Upper lobe of left lung (tissue), 6 donors: ENCODE measurements around the gene CNTNAP2. TPM values are rescaled to one million over a fixed set of nuclear protein-coding genes. Genes with fewer than 3 reads are reported as not detected.

Source experiments
- ATAC-seq, 2 donors: fragments of 200-7000 bp; cut with Tn5 transposase; one replicate each; pipeline ENCODE4 v1.9.1; 2022; ENCODE audit warnings: mild to moderate bottlenecking in 2 of 2, moderate library complexity in 2 of 2; ENCODE audit not compliant: low FRiP score in 2 of 2
- DNase-seq, 2 donors: peaks; one replicate each; pipeline ENCODE4 v3.0.0-alpha.2; 2019 to 2020
- H3K27ac ChIP-seq, 4 donors: fragments of 200-600 bp; sonication (generic); one replicate each; pipeline ENCODE4 v1.5.1; 2016 to 2019
- H3K27me3 ChIP-seq, 4 donors: fragments of 200-600 bp; sonication (generic); one replicate each; pipeline ENCODE4 v1.5.1; 2017 to 2019
- H3K36me3 ChIP-seq, 4 donors: fragments of 200-600 bp; sonication (generic); one replicate each; pipeline ENCODE4 v1.5.1; 2016 to 2019
- H3K4me1 ChIP-seq, 4 donors: fragments of 200-600 bp; sonication (generic); one replicate each; pipeline ENCODE4 v1.5.1; 2018 to 2019
- H3K4me3 ChIP-seq, 4 donors: fragments of 200-600 bp; sonication (generic); one replicate each; pipeline ENCODE4 v1.5.1; 2017 to 2019; ENCODE audit warnings: mild to moderate bottlenecking in 2 of 4, moderate library complexity in 1 of 4
- H3K9me3 ChIP-seq, 4 donors: fragments of 200-600 bp; sonication (generic); one replicate each; pipeline ENCODE4 v1.5.1; 2018 to 2019
- EP300 ChIP-seq, 4 donors: sonication (generic); formaldehyde crosslinking; IDR thresholded peaks; one replicate each; pipeline ENCODE4 v1.5.1; 2017; ENCODE audit warnings: antibody characterized with exemption in 4 of 4, control low read depth in 2 of 4
- POLR2A ChIP-seq, 4 donors: fragments of 450-650 bp; IDR thresholded peaks; one replicate each; pipeline ENCODE4 v1.5.1; 2016 to 2017; ENCODE audit warnings: antibody characterized with exemption in 4 of 4, mild to moderate bottlenecking in 2 of 4
- POLR2AphosphoS5 ChIP-seq, 2 donors: sonication (generic); formaldehyde crosslinking; IDR thresholded peaks; one replicate each; pipeline ENCODE4 v1.5.1; 2017; ENCODE audit warnings: antibody characterized with exemption in 2 of 2
- WGBS, 2 donors: methylation state at CpG; one replicate each; pipeline ENCODE4 v1.1.5; 2017 to 2018; 5-methylcytosine and 5-hydroxymethylcytosine counted together
- total RNA-seq, 6 donors: library from RNA; depleted of rRNA in 4 of 6; stranded (reverse); fragments of >200 nt in 4 of 6; gene quantifications; one replicate each; pipeline versions ENCODE4 v1.1.0 to v1.2.1, GENCODE V29; 2016 to 2021
- TF ChIP-seq, protein P1 (sequence below), 6 experiments: fragments of 450-650 bp in 4 of 6; fragments of 200-600 bp in 2 of 6; sonication (generic) in 2 of 6; IDR thresholded peaks; one replicate each; pipeline ENCODE4 v1.5.1; 2016 to 2019; ENCODE audit warnings: antibody characterized with exemption in 6 of 6
- donor health status: DM: no; HTN: no; CAD: no; lungs with moderate emphysema.
- donor health status: DM: no; HTN: yes; CAD: no; lungs with severe emphysema.

Gene CNTNAP2
- total RNA-seq, 6 donors from 2014 or later: 0.06 to 1.0 (median 0.37) TPM

DNA sequence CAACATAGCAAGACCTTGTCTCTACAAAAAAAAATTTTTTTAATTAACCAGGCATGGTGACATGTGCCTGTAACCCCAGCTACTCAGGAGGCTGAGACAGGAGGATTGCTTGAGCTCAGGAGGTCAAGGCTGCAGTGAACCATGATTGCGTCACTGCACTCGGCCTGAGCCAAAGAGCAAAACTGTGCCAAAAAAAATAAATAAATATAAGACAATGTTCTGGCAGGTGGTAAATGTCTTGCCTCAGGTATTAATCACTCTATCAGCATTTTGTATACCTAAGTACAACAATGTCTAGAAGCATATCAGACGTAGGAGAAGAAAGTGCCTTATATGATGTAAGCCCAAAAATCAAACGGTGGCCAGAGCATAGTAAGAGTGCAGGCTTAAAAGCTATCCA is 2046.2 kb downstream of the CNTNAP2 start:
- Histone ChIP-seq H3K9me3 (no peaks in the 10 kb centered on the region), H3K4me1 (no peaks in the 10 kb centered on the region), H3K27me3 (no peaks in the 10 kb centered on the region), H3K27ac (no peak overlapping the region), H3K4me3 (no peak overlapping the region), H3K36me3 (no peaks in the 10 kb centered on the region)
- TF ChIP-seq POLR2A (IDR thresholded peaks at IDR 0.05) (no peak), POLR2AphosphoS5 (IDR thresholded peaks at IDR 0.05) (no peak), EP300 (IDR thresholded peaks at IDR 0.05) (no peak)
- TF ChIP-seq, protein P1, sequence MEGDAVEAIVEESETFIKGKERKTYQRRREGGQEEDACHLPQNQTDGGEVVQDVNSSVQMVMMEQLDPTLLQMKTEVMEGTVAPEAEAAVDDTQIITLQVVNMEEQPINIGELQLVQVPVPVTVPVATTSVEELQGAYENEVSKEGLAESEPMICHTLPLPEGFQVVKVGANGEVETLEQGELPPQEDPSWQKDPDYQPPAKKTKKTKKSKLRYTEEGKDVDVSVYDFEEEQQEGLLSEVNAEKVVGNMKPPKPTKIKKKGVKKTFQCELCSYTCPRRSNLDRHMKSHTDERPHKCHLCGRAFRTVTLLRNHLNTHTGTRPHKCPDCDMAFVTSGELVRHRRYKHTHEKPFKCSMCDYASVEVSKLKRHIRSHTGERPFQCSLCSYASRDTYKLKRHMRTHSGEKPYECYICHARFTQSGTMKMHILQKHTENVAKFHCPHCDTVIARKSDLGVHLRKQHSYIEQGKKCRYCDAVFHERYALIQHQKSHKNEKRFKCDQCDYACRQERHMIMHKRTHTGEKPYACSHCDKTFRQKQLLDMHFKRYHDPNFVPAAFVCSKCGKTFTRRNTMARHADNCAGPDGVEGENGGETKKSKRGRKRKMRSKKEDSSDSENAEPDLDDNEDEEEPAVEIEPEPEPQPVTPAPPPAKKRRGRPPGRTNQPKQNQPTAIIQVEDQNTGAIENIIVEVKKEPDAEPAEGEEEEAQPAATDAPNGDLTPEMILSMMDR (IDR thresholded peaks at IDR 0.05): no peak
- 52 to 57% methylated on average over 4 of the region's 4 CpGs for WGBS, 2 donors
- no peak for DNase-seq
- ATAC-seq: no peak

DNA sequence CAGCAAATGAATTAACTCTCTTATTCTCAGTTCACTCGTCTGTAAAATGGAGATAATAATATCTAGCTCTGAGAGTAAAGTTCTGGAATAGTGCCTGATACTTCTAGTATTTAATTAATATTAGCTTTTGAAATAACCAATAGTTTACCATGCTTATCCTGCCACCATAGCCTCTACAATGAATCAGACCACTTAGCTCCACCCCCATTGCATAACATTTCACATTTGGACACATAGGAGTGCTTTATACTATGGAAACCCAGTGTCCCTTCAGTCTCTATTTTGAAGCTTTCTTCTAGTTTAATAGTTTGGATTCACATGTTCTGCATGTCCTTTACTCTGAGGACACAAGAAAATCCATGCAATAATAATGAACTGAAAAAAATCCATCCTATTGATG is 2046.6 kb downstream of the CNTNAP2 start:
- Histone ChIP-seq H3K4me1 (no peaks in the 10 kb centered on the region), H3K36me3 (no peaks in the 10 kb centered on the region), H3K27ac (no peak overlapping the region), H3K9me3 (no peaks in the 10 kb centered on the region), H3K4me3 (no peak overlapping the region), H3K27me3 (no peaks in the 10 kb centered on the region)
- TF ChIP-seq, protein P1 (IDR thresholded peaks at IDR 0.05): no peak
- TF ChIP-seq POLR2AphosphoS5 (IDR thresholded peaks at IDR 0.05) (no peak), POLR2A (IDR thresholded peaks at IDR 0.05) (no peak), EP300 (IDR thresholded peaks at IDR 0.05) (no peak)
- ATAC-seq (no peak), DNase-seq (no peak)
- WGBS, 2 donors: 50 to 72% methylated on average over 1 of the region's 1 CpG

DNA sequence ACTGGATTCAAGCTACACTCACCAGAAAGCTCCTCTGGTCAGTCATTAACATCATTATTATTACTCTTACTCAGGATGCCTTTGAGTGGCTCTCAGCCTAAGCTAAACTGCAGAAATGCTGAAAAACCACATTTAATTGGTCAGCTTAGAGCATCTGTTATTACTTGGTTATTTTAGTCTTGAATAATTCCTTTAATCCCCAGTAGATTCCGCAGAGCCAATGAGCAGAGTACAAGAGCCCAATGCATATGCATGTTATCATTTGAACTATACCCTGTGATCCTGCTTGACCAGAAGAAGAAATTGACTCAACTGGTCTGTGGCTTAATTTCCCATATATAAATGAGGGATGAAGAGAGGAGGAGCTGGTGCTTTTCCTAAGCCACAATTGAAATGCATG is 2056.3 kb downstream of the CNTNAP2 start:
- DNase-seq (no peak), ATAC-seq (no peak)
- Histone ChIP-seq H3K36me3 (no peaks in the 10 kb centered on the region), H3K27ac (no peak overlapping the region), H3K4me1 (no peaks in the 10 kb centered on the region), H3K4me3 (no peak overlapping the region), H3K27me3 (no peaks in the 10 kb centered on the region), H3K9me3 (no peaks in the 10 kb centered on the region)
- whole genome bisulfite sequencing, 2 donors: 91 to 92% methylated on average over 1 of the region's 1 CpG
- TF ChIP-seq POLR2AphosphoS5 (IDR thresholded peaks at IDR 0.05) (no peak), EP300 (IDR thresholded peaks at IDR 0.05) (no peak), POLR2A (IDR thresholded peaks at IDR 0.05) (no peak)
- TF ChIP-seq, protein P1 (IDR thresholded peaks at IDR 0.05): no peak

DNA sequence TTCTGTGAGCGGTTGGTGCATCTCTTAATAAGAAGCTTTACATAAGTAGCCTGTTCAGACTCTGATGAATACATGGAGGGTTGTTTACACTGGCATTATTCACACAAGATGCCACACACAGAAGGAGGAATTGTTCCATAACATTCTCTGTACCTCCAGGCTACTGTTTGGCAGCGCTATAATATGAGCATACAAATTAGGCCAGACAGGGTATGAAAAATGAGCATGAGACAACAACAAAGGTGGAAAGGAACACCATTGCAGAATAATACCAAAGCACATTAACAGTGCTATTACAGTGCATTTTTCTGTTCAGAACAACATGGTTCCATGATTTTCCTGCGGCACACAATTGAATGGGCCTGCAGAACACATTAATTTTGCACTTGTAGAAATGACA is 2056.8 kb downstream of the CNTNAP2 start:
- DNase-seq: no peak
- ATAC-seq: no peak
- Histone ChIP-seq H3K9me3 (no peaks in the 10 kb centered on the region), H3K27me3 (no peaks in the 10 kb centered on the region), H3K36me3 (no peaks in the 10 kb centered on the region), H3K27ac (no peak overlapping the region), H3K4me1 (no peaks in the 10 kb centered on the region), H3K4me3 (no peak overlapping the region)
- WGBS, 2 donors: 85 to 89% methylated on average over 3 of the region's 3 CpGs
- TF ChIP-seq EP300 (IDR thresholded peaks at IDR 0.05): no peak
- TF ChIP-seq, protein P1 (IDR thresholded peaks at IDR 0.05): no peak
- no peak for TF ChIP-seq POLR2AphosphoS5 (IDR thresholded peaks at IDR 0.05)
- TF ChIP-seq POLR2A (IDR thresholded peaks at IDR 0.05): no peak

DNA sequence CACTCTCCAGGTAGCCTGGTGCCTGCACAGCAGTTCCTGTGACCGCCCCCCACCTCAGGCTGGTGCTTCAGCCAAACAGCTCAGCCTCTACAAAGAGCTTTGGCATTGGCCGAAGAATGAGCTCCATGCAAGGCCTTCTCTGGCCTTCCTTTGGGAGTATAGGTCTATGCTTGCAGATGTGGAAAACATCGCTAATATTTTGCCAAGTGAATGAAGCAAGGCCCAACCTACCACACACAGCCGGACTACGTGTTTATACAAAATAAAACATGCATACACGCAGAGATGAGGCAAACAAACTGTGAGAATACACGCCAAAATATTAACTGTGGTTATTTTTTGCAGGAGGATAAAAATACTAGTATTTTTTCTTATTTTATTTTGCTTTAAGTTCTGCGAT is 2057.8 kb downstream of the CNTNAP2 start:
- TF ChIP-seq, protein P1 (IDR thresholded peaks at IDR 0.05): no peak
- no peak for ATAC-seq
- Histone ChIP-seq H3K36me3 (no peaks in the 10 kb centered on the region), H3K27me3 (no peaks in the 10 kb centered on the region), H3K4me3 (no peak overlapping the region), H3K9me3 (no peaks in the 10 kb centered on the region), H3K27ac (no peak overlapping the region), H3K4me1 (no peaks in the 10 kb centered on the region)
- WGBS, 2 donors: 83 to 95% methylated on average over 7 to 8 of the region's 8 CpGs
- no peak for DNase-seq
